Naive thymus-derived CD4-positive, alpha-beta T cell (primary cell): Measurements from ENCODE around the gene ABI2. TPM values are rescaled to one million over a fixed set of nuclear protein-coding genes. Genes with fewer than 3 reads are reported as not detected.
A peak's percentile ranks its signal among the peaks of the same experiment; 100 is the strongest.

Source experiments
- ATAC-seq: fragments of 150-1000 bp; cut with Tn5 transposase; 2 replicates; pipeline ENCODE4 v1.10.0; 2021; ENCODE audit warnings: mild to moderate bottlenecking, moderate library complexity
- CTCF ChIA-PET: fragments of 350-600 bp; sonication (Branson Sonifier 250); formaldehyde crosslinking; loops from one replicate; lab custom pipeline; 2021; ENCODE audit warnings: antibody characterized with exemption; lab: Charles Lee
- POLR2A ChIA-PET: fragments of 350-600 bp; sonication (Branson Sonifier 250); formaldehyde crosslinking; loops from one replicate; lab custom pipeline; 2021; ENCODE audit warnings: antibody characterized with exemption, inconsistent platforms; lab: Charles Lee
- DNase-seq, 9 donors: peaks; one replicate each; pipeline versions ENCODE4 v3.0.0 to v3.0.0-alpha.2; 2020 to 2022; ENCODE audit warnings: mixed read lengths in 1 of 9
- H3K27ac ChIP-seq: one replicate; pipeline ENCODE4 v1.7.0; 2013; ENCODE audit warnings: mild to moderate bottlenecking, low read depth, low read length, moderate library complexity
- H3K27me3 ChIP-seq, 2 donors: one replicate each; pipeline ENCODE4 v1.7.0; 2013; ENCODE audit warnings: low read length in 2 of 2, mild to moderate bottlenecking in 2 of 2, moderate library complexity in 2 of 2; ENCODE audit not compliant: control insufficient read depth in 2 of 2, insufficient read depth in 2 of 2
- H3K36me3 ChIP-seq, 3 experiments: 1 replicate in 2 of 3; 2 replicates in 1 of 3; pipeline ENCODE4 v1.7.0; 2013; ENCODE audit warnings: low read length in 3 of 3, mild to moderate bottlenecking in 3 of 3, moderate library complexity in 1 of 3; ENCODE audit not compliant: insufficient read depth in 3 of 3, control insufficient read depth in 2 of 3
- H3K4me1 ChIP-seq, 2 donors: one replicate each; pipeline ENCODE4 v1.7.0; 2013; ENCODE audit warnings: low read length in 2 of 2, mild to moderate bottlenecking in 2 of 2, moderate library complexity in 1 of 2; ENCODE audit not compliant: control insufficient read depth in 2 of 2, insufficient read depth in 2 of 2
- H3K4me3 ChIP-seq: 2 replicates; pipeline ENCODE4 v1.7.0; 2013; ENCODE audit warnings: mild to moderate bottlenecking, low read length
- H3K9me3 ChIP-seq, 3 experiments: 1 replicate in 2 of 3; 2 replicates in 1 of 3; pipeline ENCODE4 v1.7.0; 2013; ENCODE audit warnings: low read length in 3 of 3; ENCODE audit not compliant: control insufficient read depth in 2 of 3
- H3K27ac Mint-ChIP-seq, 9 donors: one replicate each; pipeline ENCODE4 v1.8.0; 2020 to 2022; ENCODE audit warnings: mixed read lengths in 9 of 9, mild to moderate bottlenecking in 8 of 9, moderate library complexity in 5 of 9, inconsistent platforms in 2 of 9
- H3K27me3 Mint-ChIP-seq, 5 donors: one replicate each; pipeline ENCODE4 v1.8.0; 2021 to 2022; ENCODE audit warnings: mixed read lengths in 5 of 5, mild to moderate bottlenecking in 1 of 5
- H3K36me3 Mint-ChIP-seq, 5 donors: one replicate each; pipeline ENCODE4 v1.8.0; 2020 to 2022; ENCODE audit warnings: mixed read lengths in 5 of 5, mild to moderate bottlenecking in 3 of 5, inconsistent platforms in 1 of 5
- H3K4me1 Mint-ChIP-seq, 7 donors: one replicate each; pipeline ENCODE4 v1.8.0; 2020 to 2022; ENCODE audit warnings: mixed read lengths in 7 of 7, mild to moderate bottlenecking in 3 of 7, inconsistent platforms in 1 of 7
- H3K4me3 Mint-ChIP-seq, 10 donors: one replicate each; pipeline ENCODE4 v1.8.0; 2020 to 2022; ENCODE audit warnings: mild to moderate bottlenecking in 10 of 10, mixed read lengths in 10 of 10, moderate library complexity in 6 of 10, inconsistent platforms in 2 of 10
- H3K9me3 Mint-ChIP-seq, 11 donors: one replicate each; pipeline ENCODE4 v1.8.0; 2020 to 2022; ENCODE audit warnings: mixed read lengths in 11 of 11, mild to moderate bottlenecking in 4 of 11, inconsistent platforms in 1 of 11, moderate library complexity in 1 of 11
- intact Hi-C, 2 donors: fragments of 100-400 bp; cut with micrococcal nuclease; formaldehyde crosslinking; loops; one replicate each; pipeline ENCODE4 v1.15.1; 2023
- polyA plus RNA-seq, 2 donors: library from polyadenylated mRNA; unstranded; fragments of 300-500 nt; fragmentation: Illumina TruSeq; gene quantifications; one replicate each; pipeline ENCODE4 v1.2.3, GENCODE V29; 2021
- total RNA-seq, 6 experiments: library from RNA in 5 of 6; stranded (reverse) in 5 of 6; gene quantifications; 1 replicate in 5 of 6; 2 replicates in 1 of 6; pipeline ENCODE4 v1.2.3 and lab custom pipeline; 2021 to 2026

ABI2 gene
- total and polyA plus RNA-seq, 7 experiments from 2014 or later: 18.7 to 41.5 (median 28.2) TPM

DNA sequence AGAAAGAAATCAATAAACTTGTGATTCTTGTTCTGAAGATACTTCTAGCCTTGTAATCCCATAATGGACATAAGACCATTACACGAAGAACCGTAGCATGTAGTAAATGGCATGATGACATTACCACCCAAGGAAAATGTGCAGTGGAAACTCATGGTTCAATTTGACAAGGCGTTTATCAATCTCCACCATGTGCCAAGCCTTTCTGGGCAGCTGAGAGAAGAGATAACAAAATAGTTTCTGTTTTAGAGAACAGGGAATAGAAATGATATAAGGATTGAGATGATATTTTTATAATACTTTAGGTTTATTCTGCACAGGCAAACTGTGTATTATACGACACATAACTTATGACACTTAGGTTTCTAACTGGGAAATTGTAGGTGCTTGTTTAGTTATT is 19.2 kb downstream of the ABI2 start:
- intact Hi-C loops: no loop called here

DNA sequence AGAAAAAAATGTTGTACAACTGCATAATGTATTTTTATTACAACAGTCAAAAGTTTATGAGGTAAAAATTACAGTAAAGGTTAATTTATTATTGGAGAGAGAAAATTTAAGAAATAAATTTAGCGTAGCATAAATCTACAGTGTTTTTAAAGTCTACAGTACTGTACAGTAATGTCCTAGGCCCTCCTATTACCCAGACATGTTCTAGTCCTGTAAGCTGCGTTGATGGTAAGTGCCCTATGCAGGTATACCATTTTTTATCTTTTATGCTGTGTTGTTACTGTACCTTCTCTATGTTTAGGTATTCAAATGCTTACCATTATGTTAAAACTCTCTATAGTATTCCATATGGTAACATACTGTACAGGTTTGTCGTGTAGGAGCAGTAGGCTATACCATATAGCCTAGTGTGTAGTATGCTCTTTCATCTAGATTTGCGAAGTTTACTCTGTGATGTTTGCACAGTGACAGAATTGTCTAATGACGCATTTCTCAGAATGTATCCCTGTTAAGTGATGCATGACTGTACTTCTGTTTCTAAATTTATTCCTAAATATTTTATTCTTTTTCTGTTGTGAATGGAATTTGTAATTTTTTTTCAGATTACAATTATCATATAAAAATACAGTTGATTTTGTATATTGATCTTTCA is 24.5 kb downstream of the ABI2 start:
- Histone ChIP-seq H3K27me3 (no peaks in the 10 kb centered on the region), H3K36me3 (no peaks in the 10 kb centered on the region), H3K9me3 (no peaks in the 10 kb centered on the region), H3K4me1 (peaks cover 0 to 2% of the 10 kb centered on the region in 2 donors), H3K27ac (no peak overlapping the region), H3K4me3 (no peak overlapping the region)
- intact Hi-C loops: no loop called here
- ATAC-seq (no peak), DNase-seq (no peak)
- H3K4me3 Mint-ChIP-seq: no peak overlapping the region
- CTCF ChIA-PET: interaction anchor here (0.7 kb wide), 1 partner anchor 789 kb away, joined by 3 read pairs; no protein-coding TSS in a partner anchor
- no peaks in the 10 kb centered on the region for H3K27me3 Mint-ChIP-seq
- no peak overlapping the region for H3K27ac Mint-ChIP-seq
- peaks cover 0 to 24% (median 4%) of the 10 kb centered on the region in 5 donors for H3K36me3 Mint-ChIP-seq
- POLR2A ChIA-PET: no interaction called here
- H3K9me3 Mint-ChIP-seq: no peaks in the 10 kb centered on the region
- peaks cover 0 to 4% (median 0%) of the 10 kb centered on the region in 7 donors for H3K4me1 Mint-ChIP-seq

More for the DNA sequence above, 19.2 kb downstream of the ABI2 start:
- Mint-ChIP-seq H3K27ac (no peak overlapping the region), H3K9me3 (no peaks in the 10 kb centered on the region), H3K27me3 (no peaks in the 10 kb centered on the region), H3K4me3 (no peak overlapping the region), H3K36me3 (peaks cover 8 to 30% (median 25%) of the 10 kb centered on the region in 5 donors), H3K4me1 (peaks cover 0 to 18% (median 0%) of the 10 kb centered on the region in 7 donors)
- DNase-seq: no peak
- ChIA-PET CTCF (no interaction called here), POLR2A (no interaction called here)
- Histone ChIP-seq H3K9me3 (no peaks in the 10 kb centered on the region), H3K4me1 (no peaks in the 10 kb centered on the region), H3K36me3 (peaks cover 0 to 3% (median 0%) of the 10 kb centered on the region in 3 experiments), H3K27ac (no peak overlapping the region), H3K4me3 (no peak overlapping the region), H3K27me3 (no peaks in the 10 kb centered on the region)
- no peak for ATAC-seq

DNA sequence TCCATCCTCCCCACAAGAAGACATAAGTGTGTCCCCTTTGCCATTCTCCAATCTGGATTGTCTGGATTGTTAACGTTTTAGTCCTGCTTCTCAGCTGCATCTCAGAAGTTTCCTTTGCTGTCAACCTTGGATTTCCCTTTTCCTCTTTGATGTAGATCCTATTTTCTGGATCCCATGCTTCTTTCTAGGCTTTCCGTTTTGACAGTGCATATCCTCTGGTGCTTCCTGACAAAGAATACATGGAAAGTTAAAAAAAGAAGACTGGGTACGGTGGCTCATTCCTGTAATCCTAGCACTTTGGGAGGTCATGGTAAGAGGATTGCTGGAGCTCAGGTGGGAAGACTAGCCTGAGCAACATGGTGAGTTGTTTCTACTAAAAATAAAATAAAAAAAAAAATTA is 26.8 kb downstream of the ABI2 start:
- Mint-ChIP-seq H3K27ac (no peak overlapping the region), H3K4me1 (peaks cover 0 to 4% (median 2%) of the 10 kb centered on the region in 7 donors), H3K9me3 (peaks cover 0 to 4% (median 0%) of the 10 kb centered on the region in 11 donors), H3K27me3 (no peaks in the 10 kb centered on the region), H3K4me3 (no peak overlapping the region), H3K36me3 (peaks cover 4 to 34% (median 14%) of the 10 kb centered on the region in 5 donors)
- H3K36me3 ChIP-seq: no peaks in the 10 kb centered on the region
- no peak overlapping the region for H3K27ac ChIP-seq
- DNase-seq (no peak), ATAC-seq (no peak)
- ChIA-PET POLR2A (no interaction called here), CTCF (no interaction called here)
- H3K4me1 ChIP-seq: peaks cover 0 to 2% of the 10 kb centered on the region in 2 donors
- no peaks in the 10 kb centered on the region for H3K9me3 ChIP-seq
- intact Hi-C loops: no loop called here
- no peaks in the 10 kb centered on the region for H3K27me3 ChIP-seq
- H3K4me3 ChIP-seq: no peak overlapping the region

DNA sequence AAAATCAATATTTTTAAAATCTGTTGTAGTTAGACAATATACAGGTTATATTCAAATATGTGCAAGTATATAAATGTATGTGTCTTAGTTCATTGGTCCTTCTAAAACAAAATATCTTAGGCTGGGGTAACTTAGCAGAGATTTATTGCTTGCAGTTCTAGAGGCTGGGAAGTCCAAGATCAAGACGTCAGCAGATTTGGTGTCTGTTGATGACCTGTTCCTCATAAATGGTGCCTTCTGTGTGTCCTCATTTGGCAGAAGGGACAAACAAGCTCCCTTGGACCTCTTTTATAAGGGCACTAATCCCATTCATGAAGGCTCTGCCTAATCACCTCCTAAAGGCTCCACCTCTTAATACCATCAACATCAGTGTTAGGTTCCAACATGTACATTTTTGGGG is 31.3 kb downstream of the ABI2 start:
- H3K9me3 Mint-ChIP-seq: peaks cover 0 to 4% (median 0%) of the 10 kb centered on the region in 11 donors
- H3K27me3 Mint-ChIP-seq: no peaks in the 10 kb centered on the region
- H3K4me3 ChIP-seq: no peak overlapping the region
- ChIA-PET CTCF (no interaction called here), POLR2A (no interaction called here)
- intact Hi-C loops: no loop called here
- peaks cover 0 to 19% (median 12%) of the 10 kb centered on the region in 7 donors for H3K4me1 Mint-ChIP-seq
- no peaks in the 10 kb centered on the region for H3K36me3 ChIP-seq
- H3K27ac ChIP-seq: no peak overlapping the region
- peaks cover 0 to 2% of the 10 kb centered on the region in 2 donors for H3K4me1 ChIP-seq
- H3K36me3 Mint-ChIP-seq: peaks cover 4 to 24% (median 14%) of the 10 kb centered on the region in 5 donors
- no peak overlapping the region for H3K4me3 Mint-ChIP-seq
- no peaks in the 10 kb centered on the region for H3K9me3 ChIP-seq
- H3K27ac Mint-ChIP-seq: no peak overlapping the region
- DNase-seq (no peak), ATAC-seq (no peak)
- H3K27me3 ChIP-seq: no peaks in the 10 kb centered on the region

DNA sequence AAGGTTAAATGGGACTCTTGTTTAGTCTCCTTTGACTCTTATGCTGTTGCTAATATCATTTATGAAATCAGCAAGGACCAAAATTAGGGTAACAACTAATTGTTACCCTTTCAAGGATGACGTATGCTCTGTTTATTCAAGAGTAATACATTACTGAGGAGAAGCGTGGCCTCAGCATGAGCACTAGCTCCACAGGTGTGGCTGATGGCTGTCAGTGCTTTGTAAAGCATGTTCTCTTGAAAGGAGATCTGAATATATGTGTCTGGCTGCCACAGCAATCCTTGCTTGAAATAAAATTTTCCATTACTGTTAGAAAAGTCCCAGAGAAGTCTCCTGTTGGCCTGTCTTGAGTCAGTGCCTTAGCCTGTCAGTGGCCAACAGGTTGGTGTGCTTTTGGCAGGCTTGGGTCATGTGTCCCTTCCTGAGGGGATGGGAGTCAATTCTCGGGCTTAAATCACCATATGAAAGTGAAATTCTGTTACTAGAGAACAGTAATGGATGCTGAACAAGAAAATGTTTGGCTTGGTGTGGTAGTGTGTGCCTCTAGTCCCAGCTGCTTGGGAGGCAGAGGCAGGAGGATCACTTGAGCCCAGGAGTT is 32.7 kb downstream of the ABI2 start:
- no peaks in the 10 kb centered on the region for H3K27me3 ChIP-seq
- intact Hi-C loops: no loop called here
- H3K27ac Mint-ChIP-seq: peak overlapping the region in 1 of 9 donors; percentile 28
- no peaks in the 10 kb centered on the region for H3K4me1 ChIP-seq
- peaks cover 0 to 4% (median 0%) of the 10 kb centered on the region in 11 donors for H3K9me3 Mint-ChIP-seq
- no peak overlapping the region for H3K4me3 ChIP-seq
- no peaks in the 10 kb centered on the region for H3K36me3 ChIP-seq
- peaks cover 4 to 16% (median 12%) of the 10 kb centered on the region in 5 donors for H3K36me3 Mint-ChIP-seq
- H3K4me3 Mint-ChIP-seq: no peak overlapping the region
- H3K27me3 Mint-ChIP-seq: no peaks in the 10 kb centered on the region
- H3K4me1 Mint-ChIP-seq: peaks cover 0 to 19% (median 12%) of the 10 kb centered on the region in 7 donors
- ChIA-PET POLR2A (no interaction called here), CTCF (no interaction called here)
- DNase-seq (no peak), ATAC-seq (no peak)
- no peak overlapping the region for H3K27ac ChIP-seq
- H3K9me3 ChIP-seq: no peaks in the 10 kb centered on the region

DNA sequence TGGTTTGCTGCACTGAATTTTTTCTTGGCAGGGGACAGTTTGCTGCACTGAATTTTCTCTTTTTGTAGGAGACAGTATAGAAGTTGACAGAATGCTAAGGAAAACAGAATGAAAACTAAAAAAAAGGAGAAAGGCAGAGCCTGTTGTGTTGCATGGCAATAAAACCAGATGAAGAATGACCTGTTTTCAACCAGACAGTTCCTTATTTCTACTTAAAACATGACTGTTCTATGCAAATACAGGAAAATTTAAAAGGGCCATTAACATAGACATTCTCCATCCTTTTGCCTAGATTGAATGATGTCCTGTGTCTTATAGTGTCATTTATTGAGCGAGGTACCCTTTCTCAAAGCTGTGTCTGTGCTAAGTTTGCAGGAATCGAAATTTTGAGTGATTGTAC is 33.3 kb downstream of the ABI2 start:
- no peaks in the 10 kb centered on the region for H3K27me3 Mint-ChIP-seq
- H3K36me3 Mint-ChIP-seq: peaks cover 4 to 16% (median 10%) of the 10 kb centered on the region in 5 donors
- H3K9me3 ChIP-seq: no peaks in the 10 kb centered on the region
- H3K4me3 Mint-ChIP-seq: no peak overlapping the region
- no peaks in the 10 kb centered on the region for H3K4me1 ChIP-seq
- H3K27ac Mint-ChIP-seq: no peak overlapping the region
- H3K36me3 ChIP-seq: no peaks in the 10 kb centered on the region
- no peak for DNase-seq
- no peaks in the 10 kb centered on the region for H3K27me3 ChIP-seq
- no peak for ATAC-seq
- H3K9me3 Mint-ChIP-seq: peaks cover 0 to 4% (median 0%) of the 10 kb centered on the region in 11 donors
- ChIA-PET CTCF (no interaction called here), POLR2A (no interaction called here)
- H3K27ac ChIP-seq: no peak overlapping the region
- H3K4me3 ChIP-seq: no peak overlapping the region
- peaks cover 0 to 19% (median 12%) of the 10 kb centered on the region in 7 donors for H3K4me1 Mint-ChIP-seq
- intact Hi-C loops: no loop called here
